Breast epithelium (tissue), 4 donors: Measurements from ENCODE around the gene ADAMTS2. TPM values are rescaled to one million over a fixed set of nuclear protein-coding genes. Genes with fewer than 3 reads are reported as not detected.
A peak's percentile ranks its signal among the peaks of the same experiment; 100 is the strongest.

Experiments used
- DNase-seq, 2 donors: peaks; one replicate each; pipeline ENCODE4 v3.0.0-alpha.2; 2019; ENCODE audit warnings: low spot score in 2 of 2
- H3K27ac ChIP-seq, 2 donors: fragments of 200-600 bp; sonication (generic) in 1 of 2; one replicate each; pipeline ENCODE4 v1.5.1; 2016 to 2019; ENCODE audit warnings: mild to moderate bottlenecking in 1 of 2
- H3K27me3 ChIP-seq, 2 donors: fragments of 200-600 bp; sonication (generic) in 1 of 2; one replicate each; pipeline versions ENCODE4 v1.5.1 to v1.6.0; 2017 to 2019; ENCODE audit warnings: control low read depth in 1 of 2, mild to moderate bottlenecking in 1 of 2
- H3K36me3 ChIP-seq: fragments of 200-600 bp; one replicate; pipeline ENCODE4 v1.5.1; 2019
- H3K4me1 ChIP-seq, 2 donors: fragments of 200-600 bp; sonication (generic); one replicate each; pipeline ENCODE4 v1.5.1; 2016 to 2019; ENCODE audit warnings: control low read depth in 1 of 2
- H3K4me3 ChIP-seq, 3 donors: fragments of 200-600 bp; sonication (generic); 1 replicate in 2 of 3; 2 replicates in 1 of 3; pipeline ENCODE4 v1.5.1; 2016 to 2019; ENCODE audit warnings: mild to moderate bottlenecking in 3 of 3, moderate library complexity in 2 of 3
- H3K9me3 ChIP-seq, 2 donors: fragments of 200-600 bp; sonication (generic) in 1 of 2; one replicate each; pipeline ENCODE4 v1.5.1; 2016 to 2019; ENCODE audit warnings: control low read depth in 1 of 2
- CTCF ChIP-seq, 3 donors: fragments of 450-650 bp; IDR thresholded peaks; one replicate each; pipeline ENCODE4 v1.5.1; 2016 to 2017; ENCODE audit warnings: antibody characterized with exemption in 3 of 3, mild to moderate bottlenecking in 3 of 3, moderate library complexity in 3 of 3
- POLR2A ChIP-seq: fragments of 450-650 bp; IDR thresholded peaks from one replicate; pipeline ENCODE4 v1.6.1; 2016; ENCODE audit warnings: antibody characterized with exemption, mild to moderate bottlenecking, moderate library complexity
- POLR2AphosphoS5 ChIP-seq, 3 donors: sonication (generic); formaldehyde crosslinking; IDR thresholded peaks; one replicate each; pipeline ENCODE4 v1.6.1; 2017; ENCODE audit warnings: antibody characterized with exemption in 3 of 3
- intact Hi-C: fragments of 100-400 bp; cut with DNase I; formaldehyde crosslinking; loops from one replicate; pipeline ENCODE4 v1.15.1; 2023; ENCODE audit warnings: low total_unique reads
- total RNA-seq, 3 donors: library from RNA; depleted of rRNA; stranded (reverse); fragments of >200 nt; gene quantifications; one replicate each; pipeline ENCODE4 v1.1.0, GENCODE V29; 2016

ADAMTS2 gene
- total RNA-seq, 3 donors from 2014 or later = 11.3 to 51.8 (median 19.7) TPM

- H3K9me3 ChIP-seq = peaks cover 5 to 14% of the 10 kb centered on the region in 2 donors
- H3K27me3 ChIP-seq = no peaks in the 10 kb centered on the region
- no peak overlapping the region for H3K4me3 ChIP-seq
- TF ChIP-seq CTCF (IDR thresholded peaks at IDR 0.05) (no peak), POLR2AphosphoS5 (IDR thresholded peaks at IDR 0.05) (no peak), POLR2A (no peak)
- intact Hi-C loops = no loop called here
- H3K36me3 ChIP-seq = no peaks in the 10 kb centered on the region
- H3K27ac ChIP-seq = no peak overlapping the region
- H3K4me1 ChIP-seq = no peaks in the 10 kb centered on the region
- DNase-seq = peak in 1 of 2 donors; percentile 17
Measured at GRCh38 chr5:179306191-179307012, 38.9 kb downstream of the ADAMTS2 start.

GRCh38 chr5:179304871-179305270, 40.4 kb downstream of the ADAMTS2 start:
- H3K4me3 ChIP-seq = no peak overlapping the region

GRCh38 chr5:179304466-179304865, 40.8 kb downstream of the ADAMTS2 start:
- Histone ChIP-seq H3K4me1 (no peaks in the 10 kb centered on the region), H3K36me3 (no peaks in the 10 kb centered on the region), H3K9me3 (peaks cover 5 to 14% of the 10 kb centered on the region in 2 donors), H3K4me3 (no peak overlapping the region), H3K27me3 (no peaks in the 10 kb centered on the region), H3K27ac (peak overlapping the region in 1 of 2 donors; percentile 43)
- TF ChIP-seq POLR2A = no peak
- TF ChIP-seq CTCF (IDR thresholded peaks at IDR 0.05) = no peak
- intact Hi-C loops = no loop called here
- no peak for DNase-seq

More at GRCh38 chr5:179304871-179305270, 40.4 kb downstream of the ADAMTS2 start:
- intact Hi-C loops = no loop called here
- Histone ChIP-seq H3K27me3 (no peaks in the 10 kb centered on the region), H3K9me3 (peaks cover 5 to 14% of the 10 kb centered on the region in 2 donors), H3K36me3 (no peaks in the 10 kb centered on the region), H3K4me1 (no peaks in the 10 kb centered on the region), H3K27ac (no peak overlapping the region)
- no peak for DNase-seq
- no peak for TF ChIP-seq CTCF (IDR thresholded peaks at IDR 0.05)
- TF ChIP-seq POLR2A = no peak
- no peak for TF ChIP-seq POLR2AphosphoS5 (IDR thresholded peaks at IDR 0.05)

- peaks cover 5 to 14% of the 10 kb centered on the region in 2 donors for H3K9me3 ChIP-seq
- TF ChIP-seq POLR2A (no peak), POLR2AphosphoS5 (IDR thresholded peaks at IDR 0.05) (no peak), CTCF (IDR thresholded peaks at IDR 0.05) (no peak)
- intact Hi-C loops = no loop called here
- no peak overlapping the region for H3K4me3 ChIP-seq
- peak overlapping the region in 1 of 2 donors; percentile 63 for H3K27ac ChIP-seq
- no peaks in the 10 kb centered on the region for H3K36me3 ChIP-seq
- no peaks in the 10 kb centered on the region for H3K4me1 ChIP-seq
- H3K27me3 ChIP-seq = no peaks in the 10 kb centered on the region
- no peak for DNase-seq
Measured at GRCh38 chr5:179303451-179304200, 41.6 kb downstream of the ADAMTS2 start.
